ENCODE data around the gene ARHGAP26. TPM values are rescaled to one million over a fixed set of nuclear protein-coding genes. Genes with fewer than 3 reads are reported as not detected.
A peak's percentile ranks its signal among the peaks of the same experiment; 100 is the strongest.
"Not testable (repeated sequence)": the region's sequence is repeated elsewhere in the genome, so short reads cannot be mapped to it uniquely, and the experiment has no call there.

ARHGAP26 gene
- total RNA-seq, 2 donors from 2014 or later = 24.0 to 24.3 TPM

DNA sequence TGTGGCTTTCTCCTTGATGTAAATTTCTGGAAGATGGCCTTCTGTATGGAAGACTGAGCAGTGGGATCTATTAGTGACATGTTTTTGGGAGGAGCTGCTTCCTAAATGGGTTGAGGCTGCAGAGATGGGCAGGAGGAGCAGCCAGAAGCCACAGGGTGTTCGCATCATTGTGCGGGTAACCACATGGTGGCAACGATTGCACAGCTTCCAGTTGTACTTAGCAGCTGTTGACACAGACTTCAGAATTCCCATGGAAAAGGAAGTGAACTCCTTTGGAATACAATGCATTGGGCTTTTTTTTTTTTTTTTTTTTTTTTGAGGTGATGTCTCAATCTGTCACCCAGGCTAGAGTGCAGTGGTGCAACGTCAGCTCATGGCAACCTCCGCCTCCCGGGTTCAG lies 336.0 kb downstream of the ARHGAP26 start:
- DNase-seq (no peak), ATAC-seq (replicated peaks in 1 of 2) (no peak)
- Mint-ChIP-seq H3K4me3 (no peak overlapping the region), H3K9me3 (no peaks in the 10 kb centered on the region), H3K27me3 (ENCODE audit: low read depth) (no peaks in the 10 kb centered on the region), H3K36me3 (ENCODE audit: insufficient read depth in 2 of 2) (peaks cover 0 to 1% of the 10 kb centered on the region in 2 donors), H3K4me1 (ENCODE audit: low read depth) (peaks cover 27% of the 10 kb centered on the region), H3K27ac (no peak overlapping the region)

DNA sequence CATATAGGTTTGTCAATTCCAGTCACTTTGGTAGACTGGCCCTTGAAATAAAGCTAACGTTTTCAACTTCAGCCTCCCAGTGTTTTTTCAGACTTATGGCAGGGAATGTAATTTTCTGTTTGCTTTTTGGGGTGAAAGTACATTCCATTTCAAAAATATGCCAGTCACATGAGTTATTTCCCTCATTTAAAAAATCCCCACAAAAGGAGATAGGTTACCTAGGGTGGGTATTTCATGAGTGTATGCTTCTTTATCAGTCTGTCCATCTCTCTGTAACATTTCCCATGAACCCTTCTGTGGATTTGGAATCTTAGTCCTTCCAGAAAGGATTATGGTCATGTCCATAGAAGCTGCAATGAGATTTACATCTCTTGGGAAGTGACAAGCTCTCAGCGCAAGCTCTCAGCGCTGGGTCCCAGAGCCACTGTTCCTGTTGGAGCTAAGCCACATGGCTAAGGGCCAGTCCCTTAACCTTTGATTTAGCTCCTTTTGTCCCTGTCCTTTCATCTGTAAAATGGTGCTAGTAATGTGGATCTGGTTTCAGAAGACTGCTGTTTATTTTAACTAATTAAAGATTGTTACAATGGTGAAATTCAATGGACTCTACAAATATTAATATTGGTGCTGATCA lies 338.4 kb downstream of the ARHGAP26 start:
- Mint-ChIP-seq H3K27ac (no peak overlapping the region), H3K9me3 (no peaks in the 10 kb centered on the region), H3K36me3 (ENCODE audit: insufficient read depth in 2 of 2) (no peaks in the 10 kb centered on the region), H3K4me1 (ENCODE audit: low read depth) (peaks cover 15% of the 10 kb centered on the region), H3K4me3 (no peak overlapping the region), H3K27me3 (ENCODE audit: low read depth) (no peaks in the 10 kb centered on the region)
- no peak for DNase-seq
- ATAC-seq (replicated peaks in 1 of 2) = no peak

DNA sequence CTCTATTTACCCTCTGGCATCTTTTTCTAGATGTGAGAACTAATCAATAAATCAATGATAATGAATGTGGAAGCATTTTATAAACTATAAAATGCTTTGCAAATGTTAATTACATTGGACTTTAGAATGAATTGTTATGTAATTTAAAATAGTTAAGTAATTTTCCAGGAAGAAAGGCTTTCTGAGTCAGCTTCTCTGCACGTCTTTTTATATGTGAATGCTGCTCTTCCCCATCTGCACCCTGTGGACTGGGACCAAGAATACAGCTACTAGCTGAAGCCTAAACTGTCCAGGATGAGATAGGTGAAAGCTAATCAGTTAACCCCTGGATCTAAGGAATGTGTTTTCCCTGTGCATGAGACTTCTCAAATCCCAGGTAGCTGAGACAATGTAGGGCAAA lies 340.4 kb downstream of the ARHGAP26 start:
- Mint-ChIP-seq H3K27ac (no peak overlapping the region), H3K27me3 (ENCODE audit: low read depth) (no peaks in the 10 kb centered on the region), H3K4me3 (no peak overlapping the region), H3K4me1 (ENCODE audit: low read depth) (peaks cover 30% of the 10 kb centered on the region), H3K9me3 (no peaks in the 10 kb centered on the region), H3K36me3 (ENCODE audit: insufficient read depth in 2 of 2) (peaks cover 0 to 1% of the 10 kb centered on the region in 2 donors)
- DNase-seq (no peak), ATAC-seq (replicated peaks in 1 of 2) (no peak)

DNA sequence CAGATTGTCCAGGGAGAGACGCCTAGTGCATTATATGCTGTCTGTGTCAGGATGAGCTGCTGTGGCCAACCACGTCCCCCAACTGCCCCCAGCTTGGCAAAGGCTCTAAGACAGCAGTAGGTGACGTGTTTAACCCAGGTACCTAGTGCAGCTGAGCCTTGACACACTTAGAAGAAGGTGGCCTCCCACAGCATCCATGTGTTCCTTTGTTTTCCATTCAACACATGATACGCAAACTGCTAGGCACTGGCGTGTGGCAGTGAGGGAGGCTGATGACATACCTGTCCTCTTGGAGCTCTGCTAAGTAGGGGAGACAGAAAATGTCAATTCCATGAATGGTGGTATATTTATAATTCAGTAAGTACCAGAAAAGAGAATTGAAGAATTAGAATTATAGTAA lies 341.6 kb downstream of the ARHGAP26 start:
- Mint-ChIP-seq H3K27ac (no peak overlapping the region), H3K27me3 (ENCODE audit: low read depth) (no peaks in the 10 kb centered on the region), H3K36me3 (ENCODE audit: insufficient read depth in 2 of 2) (peaks cover 0 to 1% of the 10 kb centered on the region in 2 donors), H3K9me3 (no peaks in the 10 kb centered on the region), H3K4me3 (no peak overlapping the region), H3K4me1 (ENCODE audit: low read depth) (peaks cover 23% of the 10 kb centered on the region)
- no peak for ATAC-seq (replicated peaks in 1 of 2)
- DNase-seq = no peak

DNA sequence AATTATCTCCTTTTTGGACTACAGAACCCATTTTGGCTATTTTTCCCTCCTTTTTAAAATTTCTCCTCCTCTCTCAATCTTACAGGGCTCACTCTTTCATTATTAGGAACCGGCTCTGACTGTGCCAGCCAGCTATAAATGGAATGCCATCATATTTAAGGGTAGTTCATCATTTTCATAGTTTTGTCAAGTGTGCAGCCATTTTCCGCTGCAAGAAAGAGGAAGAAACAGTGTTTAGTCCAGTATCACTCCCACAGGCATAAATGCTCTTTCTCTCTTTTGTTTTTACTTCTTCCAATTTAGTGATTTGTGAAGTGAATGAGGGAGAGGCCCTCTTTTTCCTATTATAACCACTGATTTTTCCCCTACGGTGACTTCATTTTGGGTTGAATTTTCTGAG lies 343.3 kb downstream of the ARHGAP26 start:
- no peaks in the 10 kb centered on the region for H3K27me3 Mint-ChIP-seq (ENCODE audit: low read depth)
- no peak for ATAC-seq (replicated peaks in 1 of 2)
- DNase-seq = no peak
- peaks cover 35% of the 10 kb centered on the region for H3K4me1 Mint-ChIP-seq (ENCODE audit: low read depth)
- no peaks in the 10 kb centered on the region for H3K9me3 Mint-ChIP-seq
- no peak overlapping the region for H3K4me3 Mint-ChIP-seq
- no peak overlapping the region for H3K27ac Mint-ChIP-seq
- H3K36me3 Mint-ChIP-seq (ENCODE audit: insufficient read depth in 2 of 2) = peaks cover 0 to 1% of the 10 kb centered on the region in 2 donors

DNA sequence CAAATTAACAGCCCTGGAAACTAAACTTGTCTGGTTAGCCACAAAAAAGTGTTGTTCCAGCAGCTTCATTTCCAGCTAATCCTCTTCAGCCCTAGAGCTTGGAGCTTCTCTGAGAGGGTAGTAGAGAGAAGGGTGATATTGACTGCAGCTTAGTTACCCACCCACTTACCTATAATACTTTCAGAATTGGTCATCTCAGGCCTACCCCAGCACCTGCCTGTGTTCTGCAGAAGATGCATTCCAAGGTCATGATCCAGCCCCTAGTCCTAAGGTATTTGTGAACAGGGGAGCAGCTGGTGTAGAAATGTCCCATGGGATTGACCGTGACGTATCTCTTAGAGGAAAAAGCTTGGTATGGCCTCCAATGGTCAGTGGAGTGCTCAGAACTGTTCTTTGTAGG lies 344.3 kb downstream of the ARHGAP26 start:
- H3K4me3 Mint-ChIP-seq = no peak overlapping the region
- no peak for DNase-seq
- no peaks in the 10 kb centered on the region for H3K9me3 Mint-ChIP-seq
- H3K4me1 Mint-ChIP-seq (ENCODE audit: low read depth) = peaks cover 45% of the 10 kb centered on the region
- peaks cover 0 to 1% of the 10 kb centered on the region in 2 donors for H3K36me3 Mint-ChIP-seq (ENCODE audit: insufficient read depth in 2 of 2)
- no peak overlapping the region for H3K27ac Mint-ChIP-seq
- H3K27me3 Mint-ChIP-seq (ENCODE audit: low read depth) = no peaks in the 10 kb centered on the region
- ATAC-seq (replicated peaks in 1 of 2) = peak; percentile 32 to 54

DNA sequence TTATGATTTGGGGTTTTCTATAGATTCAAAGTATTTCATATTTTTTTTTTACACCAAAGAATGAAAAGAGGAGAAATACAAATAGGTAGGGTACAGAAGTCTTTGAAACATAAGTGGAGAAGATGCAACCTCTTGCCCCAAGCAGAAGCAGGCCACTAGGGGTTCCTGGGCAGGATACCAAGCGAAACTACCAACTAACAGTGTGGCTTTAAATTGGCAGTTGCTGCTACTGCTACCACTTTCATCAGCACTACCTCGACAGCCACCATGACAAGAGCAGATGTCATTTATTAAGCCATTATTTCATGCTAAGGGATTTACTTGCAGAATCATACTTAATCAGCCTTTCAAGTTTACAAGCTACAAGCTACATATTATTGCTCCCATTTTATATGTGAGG lies 345.2 kb downstream of the ARHGAP26 start:
- Mint-ChIP-seq H3K9me3 (no peaks in the 10 kb centered on the region), H3K4me3 (no peak overlapping the region), H3K27me3 (ENCODE audit: low read depth) (no peaks in the 10 kb centered on the region), H3K36me3 (ENCODE audit: insufficient read depth in 2 of 2) (peaks cover 0 to 2% of the 10 kb centered on the region in 2 donors), H3K27ac (no peak overlapping the region), H3K4me1 (ENCODE audit: low read depth) (peaks cover 54% of the 10 kb centered on the region)
- DNase-seq = no peak
- ATAC-seq (replicated peaks in 1 of 2) = no peak

DNA sequence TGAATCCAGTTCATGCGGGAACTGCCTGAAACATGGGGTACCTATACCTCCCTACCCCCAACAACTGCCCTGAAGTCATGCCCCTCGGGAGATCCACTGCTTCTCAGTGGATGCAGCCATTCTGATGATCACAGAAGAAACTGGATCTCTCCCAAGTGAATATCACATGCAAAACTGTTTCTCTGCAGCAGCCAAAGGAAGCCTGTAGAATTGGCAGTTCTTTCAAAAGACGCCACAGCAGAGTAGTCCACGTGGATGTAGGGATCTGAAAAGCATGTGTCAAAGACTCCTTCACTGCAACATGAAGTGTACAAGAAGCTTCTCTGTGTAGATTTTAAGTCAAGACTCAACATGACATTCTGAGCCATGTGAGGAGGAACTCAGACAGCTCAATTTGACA lies 346.6 kb downstream of the ARHGAP26 start:
- Mint-ChIP-seq H3K9me3 (peaks cover 0 to under 1% of the 10 kb centered on the region in 2 donors), H3K4me3 (no peak overlapping the region), H3K4me1 (ENCODE audit: low read depth) (peaks cover 69% of the 10 kb centered on the region), H3K27ac (no peak overlapping the region), H3K27me3 (ENCODE audit: low read depth) (no peaks in the 10 kb centered on the region), H3K36me3 (ENCODE audit: insufficient read depth in 2 of 2) (peaks cover 3% of the 10 kb centered on the region in 2 donors)
- ATAC-seq (replicated peaks in 1 of 2) = no peak
- DNase-seq = no peak

DNA sequence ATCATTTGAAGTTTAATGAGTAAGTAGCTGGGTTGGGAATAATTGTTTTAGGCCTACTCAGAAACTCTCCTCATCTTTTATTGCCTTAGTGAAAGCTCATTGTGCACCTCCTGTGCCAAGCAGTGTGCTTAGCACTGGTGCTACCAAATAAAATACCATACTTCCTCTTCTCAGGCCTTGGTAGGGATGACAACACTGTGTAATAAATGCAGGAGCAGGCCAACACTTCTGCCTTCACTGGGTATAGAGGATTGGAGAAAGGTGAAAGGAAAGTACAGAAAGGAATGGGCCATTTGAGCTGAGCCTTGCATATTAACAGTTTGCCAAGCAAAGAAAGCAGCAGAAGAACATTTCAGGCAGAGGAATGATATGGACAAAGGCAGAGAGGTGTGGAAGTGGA lies 347.6 kb downstream of the ARHGAP26 start:
- Mint-ChIP-seq H3K4me3 (no peak overlapping the region), H3K9me3 (peaks cover 0 to 4% of the 10 kb centered on the region in 2 donors), H3K36me3 (ENCODE audit: insufficient read depth in 2 of 2) (peaks cover 6 to 7% of the 10 kb centered on the region in 2 donors), H3K27me3 (ENCODE audit: low read depth) (no peaks in the 10 kb centered on the region), H3K4me1 (ENCODE audit: low read depth) (peaks cover 79% of the 10 kb centered on the region), H3K27ac (peak overlapping the region; percentile 20)
- no peak for ATAC-seq (replicated peaks in 1 of 2)
- DNase-seq = no peak

DNA sequence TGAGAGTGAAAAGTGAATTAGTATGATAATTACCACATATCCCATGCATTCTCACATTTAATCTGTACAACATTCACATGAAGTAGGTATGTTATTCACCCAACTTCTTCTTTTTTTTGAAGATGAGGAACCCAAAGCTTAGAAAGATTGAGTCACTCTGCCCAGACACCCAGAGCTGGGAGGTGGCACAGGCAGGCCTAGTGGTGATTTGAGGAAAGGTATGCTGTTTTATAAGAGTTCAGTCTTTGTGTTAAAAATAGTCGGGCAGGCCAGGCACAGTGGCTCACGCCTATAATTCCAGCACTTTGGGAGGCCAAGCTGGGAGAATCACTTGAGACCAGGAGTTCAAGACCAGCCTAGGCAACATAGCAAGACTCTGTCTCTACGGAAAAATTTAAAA lies 348.0 kb downstream of the ARHGAP26 start:
- no peaks in the 10 kb centered on the region for H3K27me3 Mint-ChIP-seq (ENCODE audit: low read depth)
- peaks cover 80% of the 10 kb centered on the region for H3K4me1 Mint-ChIP-seq (ENCODE audit: low read depth)
- DNase-seq (peak in 1 of 2 donors; percentile 22), ATAC-seq (replicated peaks in 1 of 2) (peak; percentile 49 to 51)
- peaks cover 6 to 7% of the 10 kb centered on the region in 2 donors for H3K36me3 Mint-ChIP-seq (ENCODE audit: insufficient read depth in 2 of 2)
- H3K4me3 Mint-ChIP-seq = peak overlapping the region in 1 of 2 donors; percentile 11
- H3K9me3 Mint-ChIP-seq = peaks cover 0 to 4% of the 10 kb centered on the region in 2 donors
- peak overlapping the region; percentile 20 for H3K27ac Mint-ChIP-seq

DNA sequence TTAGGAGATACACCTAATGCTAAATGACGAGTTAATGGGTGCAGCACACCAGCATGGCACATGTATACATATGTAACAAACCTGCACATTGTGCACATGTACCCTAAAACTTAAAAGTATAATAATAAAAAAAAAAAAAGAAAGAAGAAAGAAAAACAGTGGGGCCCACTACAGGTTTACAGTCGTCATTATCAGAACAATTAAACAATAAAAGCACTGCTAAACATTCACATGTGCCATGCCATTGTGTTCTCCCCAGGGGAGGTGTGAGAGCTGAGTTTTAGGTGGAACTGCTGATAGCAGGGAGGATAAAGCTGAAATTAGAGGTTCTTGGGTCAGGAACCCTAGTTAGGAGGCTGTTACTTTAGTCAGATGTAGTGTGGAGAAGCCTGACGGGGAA lies 348.6 kb downstream of the ARHGAP26 start:
- ATAC-seq (replicated peaks in 1 of 2) = peak; percentile 2 to 10
- not testable (repeated sequence) for H3K27me3 Mint-ChIP-seq (ENCODE audit: low read depth); H3K36me3 Mint-ChIP-seq (ENCODE audit: insufficient read depth in 2 of 2); H3K9me3 Mint-ChIP-seq; H3K27ac Mint-ChIP-seq; DNase-seq
- Mint-ChIP-seq H3K4me3 (peak overlapping the region in 1 of 2 donors; percentile 34), H3K4me1 (ENCODE audit: low read depth) (peaks cover 74% of the 10 kb centered on the region)

DNA sequence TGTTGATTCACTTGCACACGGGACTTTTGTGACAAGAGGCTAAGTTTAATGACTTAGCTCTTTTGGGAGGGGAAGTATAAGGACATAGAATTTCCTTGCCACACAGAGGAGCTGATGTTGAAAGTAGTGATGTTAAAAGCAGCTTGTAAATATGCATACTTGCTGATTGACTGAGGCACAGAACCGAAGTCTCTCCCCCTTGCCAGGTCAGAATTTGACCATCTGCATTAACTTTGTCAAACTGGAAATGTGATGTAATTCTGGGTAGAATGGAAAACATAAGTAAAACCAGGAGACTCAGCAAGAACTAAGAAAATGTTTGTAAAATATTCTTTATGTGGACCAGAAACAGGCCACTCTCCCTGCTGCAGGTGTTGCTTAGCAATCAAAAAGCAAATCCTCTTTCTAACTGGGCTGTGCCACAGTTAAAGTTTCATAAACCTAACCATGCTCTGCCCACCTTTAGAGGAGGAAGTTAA lies 349.2 kb downstream of the ARHGAP26 start:
- H3K4me1 Mint-ChIP-seq (ENCODE audit: low read depth) = peaks cover 74% of the 10 kb centered on the region
- ATAC-seq (replicated peaks in 1 of 2) (peak; percentile 59 to 74), DNase-seq (no peak)
- peak overlapping the region; percentile 51 for H3K27ac Mint-ChIP-seq
- H3K9me3 Mint-ChIP-seq = peaks cover 0 to 4% of the 10 kb centered on the region in 2 donors
- peak overlapping the region in 1 of 2 donors; percentile 34 for H3K4me3 Mint-ChIP-seq
- no peaks in the 10 kb centered on the region for H3K27me3 Mint-ChIP-seq (ENCODE audit: low read depth)
- peaks cover 6% of the 10 kb centered on the region in 2 donors for H3K36me3 Mint-ChIP-seq (ENCODE audit: insufficient read depth in 2 of 2)

DNA sequence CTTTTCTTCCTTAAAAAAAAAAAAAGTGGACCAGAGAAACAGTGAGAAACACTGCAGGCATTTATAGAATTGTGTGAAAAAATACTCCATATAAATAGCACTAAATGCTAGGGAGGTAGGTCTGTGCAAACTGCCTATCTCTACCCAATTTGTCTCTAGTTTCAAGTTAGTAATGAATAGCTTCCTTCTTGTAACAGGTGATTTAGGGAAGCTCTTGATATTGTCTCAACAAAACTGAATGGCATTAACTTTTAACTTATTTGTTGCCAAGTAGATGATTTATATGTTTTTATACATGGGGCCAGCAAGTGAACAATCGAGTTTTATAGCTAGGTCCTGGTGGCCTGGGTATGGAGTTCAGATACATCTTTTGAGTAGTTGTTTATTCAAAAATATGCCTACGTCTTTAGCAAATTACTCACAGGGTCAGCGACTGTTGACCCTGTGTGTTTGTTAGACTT lies 349.7 kb downstream of the ARHGAP26 start:
- no peaks in the 10 kb centered on the region for H3K27me3 Mint-ChIP-seq (ENCODE audit: low read depth)
- peaks cover 0 to 4% of the 10 kb centered on the region in 2 donors for H3K9me3 Mint-ChIP-seq
- DNase-seq = no peak
- H3K36me3 Mint-ChIP-seq (ENCODE audit: insufficient read depth in 2 of 2) = peaks cover 6% of the 10 kb centered on the region in 2 donors
- no peak overlapping the region for H3K4me3 Mint-ChIP-seq
- no peak for ATAC-seq (replicated peaks in 1 of 2)
- no peak overlapping the region for H3K27ac Mint-ChIP-seq
- peaks cover 74% of the 10 kb centered on the region for H3K4me1 Mint-ChIP-seq (ENCODE audit: low read depth)

Data from activated T-cell treated with anti-CD3 and anti-CD28 coated beads, Interleukin-2, amount 50 U/mL, for 72 hours (primary cell).